Measurements from ENCODE around the gene KCNQ2. TPM values are rescaled to one million over a fixed set of nuclear protein-coding genes. Genes with fewer than 3 reads are reported as not detected.

The KCNQ2 gene
- total and polyA plus RNA-seq, 8 donors: 0.03 to 2.2 (median 0.25) TPM; not detected in 5

DNA sequence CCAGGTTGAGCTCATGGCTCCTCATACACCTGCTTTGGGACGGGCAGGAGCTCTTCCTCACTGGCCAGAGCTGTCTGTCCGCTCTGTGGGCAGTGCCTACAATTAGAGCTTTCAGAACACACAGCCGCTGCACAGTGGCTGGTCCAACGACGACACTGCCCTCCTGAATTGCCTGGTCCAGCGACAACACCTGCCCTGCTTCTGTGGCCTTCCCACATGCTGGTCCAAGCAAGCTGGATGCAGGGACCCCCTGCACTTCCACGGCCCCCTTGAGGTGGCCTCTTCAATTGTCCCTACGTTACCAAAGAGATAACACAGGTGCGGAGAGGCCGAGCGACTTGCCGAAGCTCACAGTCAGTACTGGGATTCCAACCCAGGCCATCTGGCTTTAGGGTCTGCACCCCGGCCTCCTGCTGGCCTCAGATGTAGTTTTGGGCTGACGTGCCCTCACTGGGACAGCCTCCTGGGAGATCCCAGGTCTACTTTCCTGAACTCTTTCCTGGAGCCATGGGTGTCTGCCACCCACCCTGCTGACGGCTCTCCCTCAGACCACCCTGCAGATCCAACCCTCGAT is 109.9 kb downstream of the KCNQ2 start:
- 49 to 54% (median 52%) methylated on average over 12 to 16 of the region's 16 CpGs for WGBS, 5 donors
- no peak for TF ChIP-seq EP300 (IDR thresholded peaks at IDR 0.05)
- TF ChIP-seq CTCF (IDR thresholded peaks at IDR 0.05): no peak
- no peak for TF ChIP-seq POLR2A (IDR thresholded peaks at IDR 0.05)
- TF ChIP-seq POLR2AphosphoS5 (IDR thresholded peaks at IDR 0.05): no peak
- Histone ChIP-seq H3K27ac (no peak overlapping the region), H3K4me3 (no peak overlapping the region), H3K9me3 (no peaks in the 10 kb centered on the region), H3K36me3 (no peaks in the 10 kb centered on the region), H3K4me1 (peaks cover 0 to 22% (median 13%) of the 10 kb centered on the region in 4 donors), H3K27me3 (peaks cover 9 to 98% (median 63%) of the 10 kb centered on the region in 3 donors)
- no peak for DNase-seq
- intact Hi-C loops (cut with DNase I; ENCODE audit: low total_unique reads): no loop called here

GRCh38 chr20:63361519-63362435 is 110.7 kb downstream of the KCNQ2 start:
- TF ChIP-seq CTCF (IDR thresholded peaks at IDR 0.05): no peak
- TF ChIP-seq POLR2A (IDR thresholded peaks at IDR 0.05): no peak
- TF ChIP-seq POLR2AphosphoS5 (IDR thresholded peaks at IDR 0.05): no peak
- no peak for TF ChIP-seq EP300 (IDR thresholded peaks at IDR 0.05)
- intact Hi-C loops (cut with DNase I; ENCODE audit: low total_unique reads): no loop called here
- H3K27ac ChIP-seq: no peak overlapping the region
- no peak overlapping the region for H3K4me3 ChIP-seq
- WGBS, 5 donors: 4 to 16% (median 8%) methylated on average over 19 to 50 of the region's 50 CpGs
- peaks cover 9 to 94% (median 63%) of the 10 kb centered on the region in 3 donors for H3K27me3 ChIP-seq
- H3K9me3 ChIP-seq: no peaks in the 10 kb centered on the region
- no peak for DNase-seq
- H3K36me3 ChIP-seq: no peaks in the 10 kb centered on the region
- peaks cover 0 to 22% (median 13%) of the 10 kb centered on the region in 4 donors for H3K4me1 ChIP-seq

GRCh38 chr20:63360850-63361518 is 111.5 kb downstream of the KCNQ2 start, which contains the start of gene CHRNA4:
TSS of gene CHRNA4 (minus strand) at chr20:63361349. CDS start at chr20:63361165, 184 bp downstream.
- TF ChIP-seq CTCF (IDR thresholded peaks at IDR 0.05) (no peak), EP300 (IDR thresholded peaks at IDR 0.05) (no peak), POLR2AphosphoS5 (IDR thresholded peaks at IDR 0.05) (no peak), POLR2A (IDR thresholded peaks at IDR 0.05) (no peak)
- Histone ChIP-seq H3K27me3 (peaks cover 9 to 96% (median 63%) of the 10 kb centered on the region in 3 donors), H3K4me3 (no peak within 1 kb of the TSS), H3K27ac (no peak within 1 kb of the TSS), H3K9me3 (no peaks in the 10 kb centered on the region), H3K36me3 (no peaks in the 10 kb centered on the region), H3K4me1 (peaks cover 0 to 22% (median 13%) of the 10 kb centered on the region in 4 donors)
- 2 to 12% (median 2%) methylated on average over 4 to 79 of the region's 79 CpGs for WGBS, 5 donors
- intact Hi-C loops (cut with DNase I; ENCODE audit: low total_unique reads): no loop called here
- DNase-seq: no peak

Data from stomach (tissue), 9 donors.